SU-DHL-6 (cell line): ENCODE results near the gene NFE2L1.
A peak's percentile ranks its signal among the peaks of the same experiment; 100 is the strongest.
"Not testable (repeated sequence)": the region's sequence is repeated elsewhere in the genome, so short reads cannot be mapped to it uniquely, and the experiment has no call there.

ENCODE experiments used
- H2AFZ ChIP-seq: fragments of 200-600 bp; sonication (generic); 2 replicates; pipeline ENCODE4 v1.6.1; 2014; ENCODE audit warnings: low read depth, mild to moderate bottlenecking, moderate library complexity, mixed read lengths, antibody characterized with exemption, low read length; ENCODE audit not compliant: severe bottlenecking
- H3F3A ChIP-seq: fragments of 200-600 bp; shearing (Covaris generic); 2 replicates; pipeline ENCODE4 v1.6.0; 2016; ENCODE audit warnings: antibody characterized with exemption, mild to moderate bottlenecking; ENCODE audit not compliant: insufficient read depth
- H3K27ac ChIP-seq: fragments of 200-600 bp; sonication (generic); 2 replicates; pipeline ENCODE4 v1.5.1; 2016; ENCODE audit warnings: low read depth, mild to moderate bottlenecking, low read length, moderate library complexity, mixed read lengths
- H3K27me3 ChIP-seq: fragments of 200-600 bp; sonication (generic), shearing (Covaris generic); 2 replicates; pipeline ENCODE4 v1.6.0; 2014; ENCODE audit warnings: mild to moderate bottlenecking, low read length
- H3K36me3 ChIP-seq: fragments of 200-600 bp; sonication (generic); 2 replicates; pipeline ENCODE4 v1.6.1; 2014; ENCODE audit warnings: mild to moderate bottlenecking, low read length, mixed read lengths
- H3K4me2 ChIP-seq: fragments of 300-600, 200-600 bp; shearing (Covaris generic), sonication (generic); 2 replicates; pipeline ENCODE4 v1.6.0; 2014; ENCODE audit warnings: low read length, low read depth, mild to moderate bottlenecking; ENCODE audit not compliant: poor library complexity, severe bottlenecking
- H3K4me3 ChIP-seq: fragments of 200-600 bp; sonication (generic); 2 replicates; pipeline ENCODE4 v1.5.1; 2014; ENCODE audit warnings: antibody characterized with exemption, low read length, mild to moderate bottlenecking, mixed read lengths; ENCODE audit not compliant: insufficient read depth, poor library complexity, severe bottlenecking
- H3K79me2 ChIP-seq: fragments of 200-600 bp; sonication (generic); 2 replicates; pipeline ENCODE4 v1.6.1; 2014; ENCODE audit warnings: mild to moderate bottlenecking, low read length, moderate library complexity; ENCODE audit not compliant: insufficient read depth
- H3K9ac ChIP-seq: fragments of 200-600 bp; sonication (generic); 2 replicates; pipeline ENCODE4 v1.7.0; 2014; ENCODE audit warnings: mild to moderate bottlenecking, low read length
- H3K9me2 ChIP-seq: fragments of 200-600 bp; sonication (generic); replicated peaks from 2 replicates; pipeline ENCODE4 v1.6.1; 2014; ENCODE audit warnings: low read length; ENCODE audit not compliant: insufficient read depth
- H3K9me3 ChIP-seq: fragments of 200-600 bp; sonication (generic); 2 replicates; pipeline ENCODE4 v1.6.1; 2014; ENCODE audit warnings: low read length, mixed read lengths; ENCODE audit not compliant: insufficient read depth
- H4K20me1 ChIP-seq: fragments of 200-600 bp; sonication (generic); 2 replicates; pipeline ENCODE4 v1.6.1; 2014; ENCODE audit warnings: low read depth, mild to moderate bottlenecking, antibody characterized with exemption, low read length, moderate library complexity, mixed read lengths
- EZH2phosphoT487 ChIP-seq: fragments of 200-600 bp; sonication (generic), shearing (Covaris generic); conservative IDR thresholded peaks from 2 replicates; pipeline ENCODE4 v1.6.1; 2018; ENCODE audit warnings: mild to moderate bottlenecking, antibody characterized with exemption, low read length, moderate library complexity, mixed read lengths
- TF ChIP-seq, protein P1 (sequence below): fragments of 200-600 bp; sonication (generic); IDR thresholded peaks from one replicate; pipeline ENCODE4 v1.5.1; 2017; ENCODE audit warnings: antibody characterized with exemption, mild to moderate bottlenecking, low read length, moderate library complexity; ENCODE audit not compliant: insufficient read depth, poor library complexity, severe bottlenecking

NFE2L1 gene

DNA sequence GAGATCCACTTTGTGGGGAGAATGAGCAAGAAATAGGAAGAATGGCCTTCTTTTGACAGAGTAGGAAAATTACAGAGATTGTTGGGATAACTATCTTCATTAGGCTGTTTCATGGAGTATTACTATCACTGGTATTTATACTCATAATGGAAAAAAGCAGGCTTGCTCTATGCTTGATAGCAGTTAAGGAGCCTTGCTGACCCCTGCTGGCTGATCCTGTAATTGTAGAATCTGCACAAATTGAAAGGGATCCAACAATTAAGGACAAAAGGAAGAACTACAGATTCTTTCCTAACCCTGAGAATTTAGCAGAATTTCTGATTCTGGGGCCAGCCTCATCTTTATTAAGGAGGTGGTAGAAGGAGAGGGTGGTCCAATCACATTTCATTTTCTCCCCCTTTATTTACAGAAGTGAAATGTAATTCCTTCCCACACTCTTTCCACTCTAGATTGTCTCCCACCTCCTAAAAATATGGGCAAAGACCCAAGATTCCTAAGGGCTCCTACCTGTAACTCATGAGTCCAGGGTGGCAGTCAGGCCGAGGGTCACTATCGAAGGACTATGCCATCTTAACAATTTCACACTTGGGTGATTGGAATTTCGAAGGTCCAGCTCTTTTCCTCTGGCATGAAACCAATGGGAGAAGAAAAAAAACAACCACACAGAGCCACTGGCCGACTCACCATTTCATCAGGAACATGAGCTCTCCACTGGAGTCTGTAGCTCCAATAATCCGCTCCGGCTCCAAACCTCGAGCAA, 26.3 kb downstream of the NFE2L1 start:
- no peaks in the 10 kb centered on the region for H3K9me3 ChIP-seq
- no peak overlapping the region for H3K9ac ChIP-seq
- H4K20me1 ChIP-seq = no peaks in the 10 kb centered on the region
- H3K79me2 ChIP-seq = peaks cover 14% of the 10 kb centered on the region
- TF ChIP-seq EZH2phosphoT487 = no peak
- TF ChIP-seq, protein P1, sequence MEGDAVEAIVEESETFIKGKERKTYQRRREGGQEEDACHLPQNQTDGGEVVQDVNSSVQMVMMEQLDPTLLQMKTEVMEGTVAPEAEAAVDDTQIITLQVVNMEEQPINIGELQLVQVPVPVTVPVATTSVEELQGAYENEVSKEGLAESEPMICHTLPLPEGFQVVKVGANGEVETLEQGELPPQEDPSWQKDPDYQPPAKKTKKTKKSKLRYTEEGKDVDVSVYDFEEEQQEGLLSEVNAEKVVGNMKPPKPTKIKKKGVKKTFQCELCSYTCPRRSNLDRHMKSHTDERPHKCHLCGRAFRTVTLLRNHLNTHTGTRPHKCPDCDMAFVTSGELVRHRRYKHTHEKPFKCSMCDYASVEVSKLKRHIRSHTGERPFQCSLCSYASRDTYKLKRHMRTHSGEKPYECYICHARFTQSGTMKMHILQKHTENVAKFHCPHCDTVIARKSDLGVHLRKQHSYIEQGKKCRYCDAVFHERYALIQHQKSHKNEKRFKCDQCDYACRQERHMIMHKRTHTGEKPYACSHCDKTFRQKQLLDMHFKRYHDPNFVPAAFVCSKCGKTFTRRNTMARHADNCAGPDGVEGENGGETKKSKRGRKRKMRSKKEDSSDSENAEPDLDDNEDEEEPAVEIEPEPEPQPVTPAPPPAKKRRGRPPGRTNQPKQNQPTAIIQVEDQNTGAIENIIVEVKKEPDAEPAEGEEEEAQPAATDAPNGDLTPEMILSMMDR = peak; percentile 80
- peaks cover 8% of the 10 kb centered on the region; the same call in 1 of the 2 replicates for H3F3A ChIP-seq
- H3K9me2 ChIP-seq = no peaks in the 10 kb centered on the region
- no peak overlapping the region for H3K4me2 ChIP-seq
- H3K27me3 ChIP-seq = no peaks in the 10 kb centered on the region
- no peak overlapping the region for H2AFZ ChIP-seq
- no peak overlapping the region for H3K4me3 ChIP-seq
- H3K27ac ChIP-seq = no peak overlapping the region
- peaks cover 5% of the 10 kb centered on the region; the same call in 1 of the 2 replicates for H3K36me3 ChIP-seq

GRCh38 chr17:48077152-48077551, 29.0 kb downstream of the NFE2L1 start:
- H3K4me3 ChIP-seq, H3K36me3 ChIP-seq, H3K9me3 ChIP-seq, H3K4me2 ChIP-seq, H3K9ac ChIP-seq, H2AFZ ChIP-seq, H4K20me1 ChIP-seq, H3K27ac ChIP-seq, H3K27me3 ChIP-seq, H3K9me2 ChIP-seq, H3F3A ChIP-seq: not testable (repeated sequence)
- H3K79me2 ChIP-seq = peaks cover 36% of the 10 kb centered on the region

- 0 out of 2 replicates have a peak, but pooled peaks cover 8% of the 10 kb centered on the region for H4K20me1 ChIP-seq
- no peaks in the 10 kb centered on the region for H3K9me2 ChIP-seq
- no peaks in the 10 kb centered on the region for H3K9me3 ChIP-seq
- H3K9ac ChIP-seq = no peak overlapping the region
- no peaks in the 10 kb centered on the region for H3K36me3 ChIP-seq
- H3K4me2 ChIP-seq = no peak overlapping the region
- H3K79me2 ChIP-seq = peaks cover 73% of the 10 kb centered on the region
- TF ChIP-seq, protein P1 = no peak
- no peak for TF ChIP-seq EZH2phosphoT487
- H3K27ac ChIP-seq = no peak overlapping the region
- no peaks in the 10 kb centered on the region for H3F3A ChIP-seq
- no peak overlapping the region for H2AFZ ChIP-seq
- H3K4me3 ChIP-seq = no peak overlapping the region
- H3K27me3 ChIP-seq = no peaks in the 10 kb centered on the region
These were observed 33.7 kb downstream of the NFE2L1 start for GRCh38 chr17:48081858-48082257.

- Histone ChIP-seq H3K9ac (no peak overlapping the region), H2AFZ (no peak overlapping the region), H3K27me3 (no peaks in the 10 kb centered on the region), H3K79me2 (peaks cover 82% of the 10 kb centered on the region), H3K4me2 (no peak overlapping the region), H3F3A (no peaks in the 10 kb centered on the region), H3K9me2 (no peaks in the 10 kb centered on the region), H4K20me1 (0 out of 2 replicates have a peak, but pooled peaks cover 8% of the 10 kb centered on the region), H3K36me3 (no peaks in the 10 kb centered on the region), H3K4me3 (no peak overlapping the region), H3K27ac (no peak overlapping the region), H3K9me3 (no peaks in the 10 kb centered on the region)
- TF ChIP-seq, protein P1 = no peak
- no peak for TF ChIP-seq EZH2phosphoT487
These were observed 36.8 kb downstream of the NFE2L1 start for GRCh38 chr17:48084932-48085331.
